T-helper 1 cell treated with Interleukin-12 subunit alpha and Interleukin-12 subunit beta and Interleukin-4 antibody, amounts not matched to agents 30 μg/mL and 1 μg/mL, for 36 hours (primary cell): Measurements from ENCODE around the gene RASA3.
"Not testable (repeated sequence)": the region's sequence is repeated elsewhere in the genome, so short reads cannot be mapped to it uniquely, and the experiment has no call there.

Experiments
- H3K27ac Mint-ChIP-seq: one replicate; pipeline ENCODE4 v1.8.0; 2021; ENCODE audit warnings: mild to moderate bottlenecking, mixed read lengths
- H3K27me3 Mint-ChIP-seq: one replicate; pipeline ENCODE4 v1.8.0; 2021; ENCODE audit warnings: low read depth, mixed read lengths
- H3K36me3 Mint-ChIP-seq: one replicate; pipeline ENCODE4 v1.8.0; 2021; ENCODE audit warnings: low read depth, mixed read lengths
- H3K4me1 Mint-ChIP-seq: one replicate; pipeline ENCODE4 v1.8.0; 2021; ENCODE audit warnings: low read depth, mixed read lengths
- H3K4me3 Mint-ChIP-seq: one replicate; pipeline ENCODE4 v1.8.0; 2021; ENCODE audit warnings: mild to moderate bottlenecking, moderate library complexity, mixed read lengths
- H3K9me3 Mint-ChIP-seq: one replicate; pipeline ENCODE4 v1.8.0; 2021; ENCODE audit warnings: mixed read lengths

Gene RASA3, protein sequence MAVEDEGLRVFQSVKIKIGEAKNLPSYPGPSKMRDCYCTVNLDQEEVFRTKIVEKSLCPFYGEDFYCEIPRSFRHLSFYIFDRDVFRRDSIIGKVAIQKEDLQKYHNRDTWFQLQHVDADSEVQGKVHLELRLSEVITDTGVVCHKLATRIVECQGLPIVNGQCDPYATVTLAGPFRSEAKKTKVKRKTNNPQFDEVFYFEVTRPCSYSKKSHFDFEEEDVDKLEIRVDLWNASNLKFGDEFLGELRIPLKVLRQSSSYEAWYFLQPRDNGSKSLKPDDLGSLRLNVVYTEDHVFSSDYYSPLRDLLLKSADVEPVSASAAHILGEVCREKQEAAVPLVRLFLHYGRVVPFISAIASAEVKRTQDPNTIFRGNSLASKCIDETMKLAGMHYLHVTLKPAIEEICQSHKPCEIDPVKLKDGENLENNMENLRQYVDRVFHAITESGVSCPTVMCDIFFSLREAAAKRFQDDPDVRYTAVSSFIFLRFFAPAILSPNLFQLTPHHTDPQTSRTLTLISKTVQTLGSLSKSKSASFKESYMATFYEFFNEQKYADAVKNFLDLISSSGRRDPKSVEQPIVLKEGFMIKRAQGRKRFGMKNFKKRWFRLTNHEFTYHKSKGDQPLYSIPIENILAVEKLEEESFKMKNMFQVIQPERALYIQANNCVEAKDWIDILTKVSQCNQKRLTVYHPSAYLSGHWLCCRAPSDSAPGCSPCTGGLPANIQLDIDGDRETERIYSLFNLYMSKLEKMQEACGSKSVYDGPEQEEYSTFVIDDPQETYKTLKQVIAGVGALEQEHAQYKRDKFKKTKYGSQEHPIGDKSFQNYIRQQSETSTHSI

DNA sequence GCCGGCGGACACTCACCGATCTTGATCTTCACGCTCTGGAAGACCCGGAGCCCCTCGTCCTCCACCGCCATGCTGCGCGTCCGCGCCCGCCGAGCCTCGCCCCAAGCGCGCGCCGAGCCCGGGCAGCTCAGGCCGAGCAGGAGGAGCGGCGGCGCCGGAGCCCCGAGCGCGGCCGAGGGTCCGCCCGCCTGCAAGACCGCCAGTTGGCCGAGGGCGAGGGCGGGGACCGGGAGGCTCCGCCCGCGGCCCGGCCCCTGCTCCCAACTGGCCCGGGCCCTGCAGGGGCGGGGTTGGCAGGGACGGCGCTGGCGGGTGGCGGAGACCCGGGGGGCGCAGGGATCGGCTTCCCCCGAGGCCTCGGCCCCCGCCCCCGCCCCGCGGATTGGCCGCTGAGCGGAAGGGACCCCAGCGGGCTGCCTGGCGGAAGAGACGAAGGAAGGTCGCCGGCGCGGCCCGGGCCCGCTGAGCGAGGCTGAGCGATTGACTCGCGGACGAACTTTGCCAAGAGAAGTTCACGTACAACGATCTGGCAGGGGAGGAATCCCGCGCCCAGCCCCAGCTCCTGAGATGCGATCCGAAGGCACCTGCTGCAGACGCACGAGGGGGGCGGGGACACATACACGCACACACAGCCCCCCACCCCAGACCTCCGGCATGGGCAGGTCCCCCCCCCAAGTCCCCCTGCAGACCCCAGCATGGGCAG is at the start of gene RASA3:
Gene RASA3, minus strand, starts transcription at position 205 of the 703 bp plus-strand sequence. Its CDS starts 134 bp downstream, at position 71.
- Mint-ChIP-seq H3K27ac (peak within 1 kb of the TSS; percentile 94), H3K9me3 (no peaks in the 10 kb centered on the region), H3K27me3 (peaks cover 4% of the 10 kb centered on the region), H3K36me3 (peaks cover 27% of the 10 kb centered on the region), H3K4me3 (peak within 1 kb of the TSS; percentile 98), H3K4me1 (peaks cover 40% of the 10 kb centered on the region)

DNA sequence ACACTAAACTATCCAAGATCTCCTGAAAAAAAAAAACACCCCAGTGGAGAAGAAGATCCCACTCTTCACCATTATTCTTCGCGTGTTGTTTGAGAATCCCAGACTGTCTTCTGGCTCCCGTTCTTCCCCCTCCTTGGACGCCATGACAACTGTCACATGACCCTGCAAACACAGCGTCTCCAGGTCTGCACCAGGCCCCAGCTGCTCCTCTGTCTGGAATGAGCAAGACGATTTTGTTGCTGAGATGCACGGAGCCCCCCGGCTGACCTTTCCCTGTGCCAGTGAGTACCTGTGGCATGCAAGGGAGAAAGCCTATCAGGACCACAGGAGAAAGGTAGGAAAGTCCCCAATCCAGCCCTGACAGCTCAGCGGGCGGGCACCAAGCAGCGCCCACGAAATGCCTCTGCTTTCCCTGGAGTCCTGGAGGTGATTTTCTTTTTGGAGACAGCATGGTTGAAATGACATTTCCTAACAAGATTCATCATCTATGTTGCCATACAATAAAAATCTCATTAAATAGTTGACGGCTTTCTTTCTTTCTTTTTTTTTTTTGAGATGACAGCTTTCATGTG is 46.8 kb upstream of the RASA3 start, which contains the start of gene CFAP97D2:
Gene CFAP97D2, plus strand, starts transcription at position 171 of the 572 bp plus-strand sequence. Its CDS starts 74 bp downstream, at position 245.
- Mint-ChIP-seq H3K36me3 (peaks cover 6% of the 10 kb centered on the region), H3K27me3 (peaks cover 25% of the 10 kb centered on the region), H3K4me1 (peaks cover 8% of the 10 kb centered on the region), H3K4me3 (no peak within 1 kb of the TSS), H3K27ac (no peak within 1 kb of the TSS), H3K9me3 (peaks cover 10% of the 10 kb centered on the region)

DNA sequence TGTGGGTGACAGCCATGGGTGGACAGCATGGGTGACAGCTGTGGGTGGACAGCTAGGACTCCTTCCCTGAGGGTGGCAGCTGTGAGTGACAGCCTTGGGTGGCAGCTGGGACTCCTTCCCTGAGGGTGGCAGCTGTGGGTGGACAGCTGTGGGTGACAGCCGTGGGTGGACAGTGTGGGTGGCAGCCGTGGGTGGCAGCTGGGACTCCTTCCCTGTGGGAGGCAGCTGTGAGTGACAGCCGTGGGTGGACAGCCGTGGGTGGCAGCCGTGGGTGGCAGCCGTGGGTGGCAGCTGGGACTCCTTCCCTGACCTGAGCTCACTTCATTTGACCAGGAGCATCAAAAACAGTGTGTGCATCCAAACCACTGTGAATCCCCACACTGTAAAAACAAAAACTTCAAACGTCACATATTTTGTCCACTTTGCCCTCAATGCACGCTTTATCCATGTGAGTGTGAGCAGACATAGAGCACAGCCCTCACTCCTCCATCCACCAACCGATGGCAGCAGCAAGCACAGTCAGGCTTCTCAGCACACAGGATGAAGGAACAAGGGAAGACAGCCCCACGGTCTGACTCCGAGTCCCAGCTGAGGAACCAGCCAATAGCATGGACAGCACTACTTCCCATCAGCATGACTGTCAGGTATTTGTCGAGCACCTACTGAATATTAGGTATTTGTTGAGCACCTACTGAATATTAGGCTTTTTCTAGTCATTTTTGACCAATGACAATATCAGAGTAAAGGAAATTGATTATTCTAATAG is 45.0 kb upstream of the RASA3 start:
- Mint-ChIP-seq H3K4me1 (peaks cover 8% of the 10 kb centered on the region), H3K27me3 (peaks cover 17% of the 10 kb centered on the region), H3K4me3 (no peak overlapping the region), H3K36me3 (peaks cover 7% of the 10 kb centered on the region), H3K27ac (no peak overlapping the region), H3K9me3 (peaks cover 21% of the 10 kb centered on the region)

DNA sequence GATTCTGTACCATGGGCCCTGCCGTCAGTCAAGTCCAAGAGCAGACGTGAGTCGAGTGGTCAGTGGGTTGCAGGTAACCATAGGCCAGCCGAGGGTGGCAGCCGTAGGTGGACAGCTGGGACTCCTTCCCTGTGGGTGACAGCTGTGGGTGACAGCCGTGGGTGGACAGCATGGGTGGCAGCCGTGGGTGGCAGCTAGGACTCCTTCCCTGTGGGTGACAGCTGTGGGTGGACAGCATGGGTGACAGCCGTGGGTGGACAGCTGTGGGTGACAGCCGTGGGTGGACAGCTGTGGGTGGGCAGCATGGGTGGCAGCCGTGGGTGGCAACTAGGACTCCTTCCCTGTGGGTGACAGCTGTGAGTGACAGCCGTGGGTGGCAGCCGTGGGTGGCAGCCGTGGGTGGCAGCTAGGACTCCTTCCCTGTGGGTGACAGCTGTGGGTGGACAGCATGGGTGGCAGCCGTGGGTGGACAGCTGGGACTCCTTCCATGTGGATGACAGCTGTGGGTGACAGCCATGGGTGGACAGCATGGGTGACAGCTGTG is 44.0 kb upstream of the RASA3 start:
- peaks cover 17% of the 10 kb centered on the region for H3K27me3 Mint-ChIP-seq
- not testable (repeated sequence) for H3K36me3 Mint-ChIP-seq, H3K27ac Mint-ChIP-seq, H3K4me1 Mint-ChIP-seq, H3K4me3 Mint-ChIP-seq
- H3K9me3 Mint-ChIP-seq = peaks cover 25% of the 10 kb centered on the region

DNA sequence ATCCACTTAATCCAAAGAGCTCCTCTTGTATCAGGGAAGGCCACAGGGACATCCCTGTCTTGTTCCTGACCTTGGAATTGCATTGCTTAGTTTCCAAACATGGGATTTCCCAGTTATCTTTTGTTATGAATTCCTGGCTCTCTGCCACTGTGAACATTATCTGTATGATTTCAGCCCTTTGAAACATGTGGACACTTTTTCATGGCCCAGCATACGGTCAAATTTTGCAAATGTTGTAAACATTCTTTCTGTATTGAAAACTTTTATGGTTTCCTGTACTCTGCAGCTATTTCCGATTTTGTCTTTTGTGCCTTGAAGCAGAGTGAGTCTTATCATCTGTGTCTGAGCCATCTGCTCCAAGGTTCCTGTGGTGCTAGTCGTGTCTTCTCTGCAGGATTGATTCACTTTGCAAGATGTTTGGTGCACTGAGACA is 42.1 kb upstream of the RASA3 start:
- no peak overlapping the region for H3K27ac Mint-ChIP-seq
- H3K27me3 Mint-ChIP-seq = peaks cover 8% of the 10 kb centered on the region
- peaks cover 25% of the 10 kb centered on the region for H3K9me3 Mint-ChIP-seq
- no peak overlapping the region for H3K4me3 Mint-ChIP-seq
- H3K4me1 Mint-ChIP-seq = peaks cover 5% of the 10 kb centered on the region
- peaks cover 6% of the 10 kb centered on the region for H3K36me3 Mint-ChIP-seq

DNA sequence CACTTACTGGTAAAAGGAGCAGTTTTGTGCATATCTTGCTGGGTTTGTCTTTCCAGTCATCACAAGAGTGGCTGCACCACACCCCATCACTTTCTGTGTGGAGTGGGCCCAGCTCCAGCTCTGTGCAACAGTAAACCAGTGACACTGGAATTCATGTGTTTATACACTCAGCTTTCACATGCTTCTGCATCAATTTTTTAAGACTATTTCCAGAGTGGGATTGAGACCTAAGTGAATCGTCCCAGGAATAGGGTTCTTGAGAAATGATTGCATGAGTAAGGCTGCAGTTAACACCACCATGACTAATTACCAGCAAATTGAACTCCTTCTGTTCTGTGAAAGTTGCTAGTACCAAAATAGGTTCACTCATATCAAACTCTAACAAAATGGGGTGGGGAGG is 41.3 kb upstream of the RASA3 start:
- Mint-ChIP-seq H3K36me3 (peaks cover 10% of the 10 kb centered on the region), H3K4me1 (peaks cover 5% of the 10 kb centered on the region), H3K9me3 (peaks cover 29% of the 10 kb centered on the region), H3K27me3 (peaks cover 12% of the 10 kb centered on the region), H3K27ac (no peak overlapping the region), H3K4me3 (no peak overlapping the region)

DNA sequence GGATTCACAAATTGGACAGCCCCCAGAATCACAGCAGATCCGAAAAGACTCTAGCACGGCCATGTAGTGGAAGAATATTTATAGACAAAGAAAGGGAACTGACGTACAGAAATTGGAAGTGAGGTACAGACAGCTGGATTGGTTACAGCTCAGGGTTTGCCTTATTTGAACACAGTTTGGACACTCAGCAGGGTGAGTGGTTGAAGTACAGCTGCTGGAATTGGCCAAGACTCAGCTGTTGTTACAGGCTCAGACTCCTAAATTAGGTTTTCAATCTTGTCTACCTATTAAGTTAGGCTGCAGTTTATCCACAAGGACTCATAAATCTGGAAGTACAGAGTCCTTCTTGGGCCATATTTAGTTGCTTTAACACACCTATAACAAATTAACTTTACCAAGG is 40.8 kb upstream of the RASA3 start:
- Mint-ChIP-seq H3K36me3 (peaks cover 11% of the 10 kb centered on the region), H3K27me3 (peaks cover 8% of the 10 kb centered on the region), H3K27ac (no peak overlapping the region), H3K4me1 (peaks cover 5% of the 10 kb centered on the region), H3K4me3 (no peak overlapping the region), H3K9me3 (peaks cover 29% of the 10 kb centered on the region)

DNA sequence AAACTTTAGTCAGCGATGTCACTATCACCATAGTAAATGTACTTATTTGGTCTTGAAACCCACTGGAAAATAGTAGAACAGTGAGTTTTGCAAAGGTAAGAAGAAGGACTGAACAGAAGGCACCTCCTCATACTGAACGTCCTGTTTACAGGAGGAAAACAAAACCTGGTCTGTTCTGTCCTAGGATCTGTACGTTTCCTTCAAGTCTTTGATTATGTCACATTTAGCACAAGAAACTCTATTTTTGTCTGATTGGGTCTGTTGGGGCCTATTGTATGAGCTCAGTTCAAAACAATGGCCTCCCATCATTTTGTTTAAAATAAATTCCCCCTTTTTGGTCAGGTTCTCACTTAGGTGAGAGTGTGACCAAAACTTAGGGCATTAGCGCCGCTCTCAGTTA is 35.5 kb upstream of the RASA3 start:
- Mint-ChIP-seq H3K9me3 (peaks cover 10% of the 10 kb centered on the region), H3K27ac (no peak overlapping the region), H3K4me3 (no peak overlapping the region), H3K4me1 (peaks cover 10% of the 10 kb centered on the region), H3K27me3 (peaks cover 10% of the 10 kb centered on the region), H3K36me3 (peaks cover 10% of the 10 kb centered on the region)

DNA sequence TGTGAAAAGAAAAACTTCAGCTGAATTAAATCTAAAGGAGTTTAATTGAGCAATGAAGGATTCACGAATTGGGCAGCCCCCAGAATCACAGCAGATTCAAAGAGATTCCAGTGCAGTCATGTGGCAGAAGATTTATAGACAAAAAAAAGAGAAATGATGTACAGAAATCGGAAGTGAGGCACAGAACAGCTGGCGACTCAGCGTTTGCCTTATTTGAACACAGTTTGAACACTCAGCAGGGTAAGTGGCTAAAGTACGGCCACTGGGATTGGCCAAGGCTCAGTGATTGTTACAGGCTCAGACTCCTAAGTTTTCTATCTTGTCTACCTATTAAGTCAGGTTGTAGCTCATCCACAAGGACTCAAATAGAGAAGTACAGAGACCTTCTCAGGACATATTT is 35.0 kb upstream of the RASA3 start:
- peaks cover 14% of the 10 kb centered on the region for H3K4me1 Mint-ChIP-seq
- H3K9me3 Mint-ChIP-seq = peaks cover 8% of the 10 kb centered on the region
- H3K27ac Mint-ChIP-seq = no peak overlapping the region
- peaks cover 10% of the 10 kb centered on the region for H3K27me3 Mint-ChIP-seq
- H3K4me3 Mint-ChIP-seq = no peak overlapping the region
- H3K36me3 Mint-ChIP-seq = peaks cover 13% of the 10 kb centered on the region

DNA sequence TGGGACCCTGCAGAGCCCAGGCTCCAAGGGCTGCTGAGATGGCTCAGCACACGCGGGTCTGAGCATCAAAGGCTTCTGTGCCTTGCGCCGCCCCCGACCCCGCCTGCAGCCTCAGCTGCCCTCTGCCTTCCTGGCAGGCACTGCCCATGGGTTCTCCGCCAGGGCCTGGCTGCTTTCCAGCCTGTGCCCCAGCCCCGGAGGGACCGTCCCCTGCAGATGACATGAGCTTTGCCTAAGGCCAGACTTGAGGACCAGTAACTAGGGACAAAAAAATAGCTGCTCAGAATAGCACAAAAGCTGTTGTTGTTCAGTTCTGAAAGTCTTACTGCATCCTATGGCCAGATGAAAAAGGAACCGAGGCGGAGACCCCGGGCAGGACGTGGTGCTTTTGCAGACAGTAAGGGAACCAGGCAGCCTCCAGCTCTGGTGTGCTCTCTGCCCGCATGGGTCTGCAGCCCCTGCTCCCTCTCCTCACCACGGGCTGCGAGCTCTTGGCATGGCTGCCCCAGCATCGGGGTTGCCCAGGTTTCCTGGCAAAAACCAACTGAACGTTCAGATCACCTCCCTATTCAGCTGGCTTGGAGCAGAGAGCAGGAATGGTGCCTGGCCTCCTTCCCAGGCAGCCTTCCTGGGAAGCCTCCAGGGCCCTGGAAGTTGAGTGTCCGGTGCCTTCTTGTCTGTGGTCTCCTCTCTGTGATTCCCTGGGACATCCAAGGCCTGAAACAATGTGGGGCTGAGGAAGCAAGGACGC is 34.1 kb upstream of the RASA3 start:
- Mint-ChIP-seq H3K9me3 (peaks cover 5% of the 10 kb centered on the region), H3K27ac (no peak overlapping the region), H3K4me3 (no peak overlapping the region), H3K4me1 (peaks cover 23% of the 10 kb centered on the region), H3K36me3 (peaks cover 18% of the 10 kb centered on the region), H3K27me3 (peaks cover 10% of the 10 kb centered on the region)

DNA sequence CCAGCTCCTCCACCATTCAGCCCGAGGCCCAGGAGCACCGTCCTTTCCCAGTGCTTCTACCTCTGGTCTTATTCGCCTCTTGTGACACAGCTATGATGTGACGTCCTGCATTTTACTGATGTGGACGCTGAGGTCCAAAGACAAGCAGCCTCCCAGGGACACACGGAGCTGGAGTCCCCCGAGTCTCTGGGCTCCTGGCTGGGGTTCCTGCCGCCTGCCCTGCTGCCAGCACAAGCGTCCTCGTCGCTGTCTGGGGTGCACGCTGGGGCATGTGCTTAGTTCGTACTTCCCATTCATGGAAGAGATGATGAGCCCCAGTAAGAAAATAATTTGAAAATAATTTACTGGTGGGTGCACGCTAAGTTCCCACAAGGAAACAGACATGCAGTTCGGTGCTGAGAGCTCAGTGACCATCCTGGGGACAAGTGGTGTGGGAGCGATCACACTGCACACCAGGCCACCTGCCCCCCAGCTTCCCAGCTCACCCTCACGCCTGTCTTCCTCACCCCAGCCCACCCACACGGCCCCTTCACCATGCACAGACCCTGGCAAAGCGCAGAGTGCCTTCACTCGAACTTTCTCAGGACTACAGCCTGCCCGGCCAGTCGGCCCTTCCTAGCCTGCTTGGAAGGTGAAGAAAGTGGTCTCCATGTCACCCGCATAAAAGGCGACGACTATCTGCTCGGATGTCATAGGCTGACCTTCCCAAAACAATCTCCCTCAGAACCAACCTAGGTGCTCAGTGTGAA is 32.4 kb upstream of the RASA3 start:
- H3K27ac Mint-ChIP-seq = no peak overlapping the region
- H3K4me1 Mint-ChIP-seq = peaks cover 33% of the 10 kb centered on the region
- H3K9me3 Mint-ChIP-seq = peaks cover 5% of the 10 kb centered on the region
- H3K27me3 Mint-ChIP-seq = peaks cover 10% of the 10 kb centered on the region
- H3K4me3 Mint-ChIP-seq = no peak overlapping the region
- peaks cover 26% of the 10 kb centered on the region for H3K36me3 Mint-ChIP-seq

DNA sequence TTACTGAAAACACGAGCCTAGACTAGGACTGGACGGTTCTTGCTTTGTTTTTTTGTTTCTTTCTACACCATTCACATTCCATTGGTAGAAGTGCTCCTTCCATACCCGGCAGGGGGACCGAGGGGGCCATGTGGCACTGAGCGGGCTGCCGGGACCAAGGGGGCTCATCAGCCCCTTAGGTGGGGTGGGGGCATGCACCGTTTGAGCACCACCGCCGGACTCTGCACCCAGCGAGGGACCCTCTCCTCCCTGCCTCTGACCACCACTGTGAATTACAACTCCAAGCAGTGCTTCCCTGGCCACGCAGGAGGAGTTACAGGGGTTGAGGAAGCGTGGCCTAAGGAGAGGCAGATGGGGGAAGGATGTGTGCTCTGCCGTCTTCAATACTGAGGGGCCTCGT is 31.6 kb upstream of the RASA3 start:
- Mint-ChIP-seq H3K27me3 (peaks cover 7% of the 10 kb centered on the region), H3K4me3 (no peak overlapping the region), H3K27ac (no peak overlapping the region), H3K36me3 (peaks cover 27% of the 10 kb centered on the region), H3K4me1 (peaks cover 36% of the 10 kb centered on the region), H3K9me3 (peaks cover 9% of the 10 kb centered on the region)
